HG02885 (cell line): ENCODE data around the gene CDKL2.

Source experiments
- ATAC-seq: cut with Tn5 transposase; IDR thresholded peaks from one replicate; pipeline ENCODE4 v1.9.1; 2021; ENCODE audit warnings: mild to moderate bottlenecking; ENCODE audit not compliant: unreplicated experiment, poor library complexity

Gene CDKL2

DNA sequence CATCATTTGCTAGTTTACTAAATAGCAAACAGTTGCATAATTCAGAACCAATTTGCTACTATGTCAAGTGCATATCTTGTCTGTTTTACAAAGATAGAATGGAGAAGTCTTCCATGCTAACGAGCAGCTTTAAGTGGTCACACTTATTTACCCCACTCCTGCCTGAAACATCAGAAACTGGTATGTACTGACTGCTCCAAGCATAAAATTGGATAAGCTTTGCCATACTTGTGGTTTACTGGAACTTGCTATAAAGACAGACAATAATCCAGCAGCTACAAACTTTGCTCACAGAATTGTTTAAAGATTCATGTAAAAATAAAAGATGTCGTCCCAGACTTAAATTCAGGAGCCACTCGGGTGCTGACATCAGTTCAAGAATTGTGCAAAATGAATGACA, 13.3 kb upstream of the CDKL2 start:
- ATAC-seq, result no peak

DNA sequence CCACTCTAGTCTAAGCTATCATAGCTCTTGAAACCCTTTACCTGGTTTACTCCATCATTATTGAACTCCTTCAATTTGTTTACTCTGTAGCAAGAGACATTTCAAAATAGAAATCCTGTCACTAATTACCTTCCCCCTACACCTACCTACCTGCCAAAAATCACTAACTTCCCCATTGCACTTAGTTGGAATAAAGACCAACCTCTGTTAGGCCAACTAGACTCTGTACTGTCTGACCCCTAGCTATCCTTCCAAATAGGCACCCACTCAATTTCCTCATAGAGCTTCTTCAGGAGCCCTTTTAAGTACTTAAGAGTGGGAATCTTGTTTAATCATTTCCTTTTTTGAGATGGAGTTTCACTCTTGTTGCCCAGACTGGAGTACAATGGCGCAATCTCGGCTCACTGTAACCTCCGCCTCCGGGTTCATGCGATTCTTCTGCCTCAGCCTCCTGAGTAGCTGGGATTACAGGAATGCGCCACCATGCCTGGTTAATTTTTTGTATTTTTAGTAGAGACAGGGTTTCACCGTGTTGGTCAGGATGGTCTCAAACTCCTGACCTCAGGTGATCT, 8.9 kb upstream of the CDKL2 start:
- no peak for ATAC-seq

GRCh38 chr4:75637827-75638226, 7.5 kb upstream of the CDKL2 start:
- no peak for ATAC-seq

DNA sequence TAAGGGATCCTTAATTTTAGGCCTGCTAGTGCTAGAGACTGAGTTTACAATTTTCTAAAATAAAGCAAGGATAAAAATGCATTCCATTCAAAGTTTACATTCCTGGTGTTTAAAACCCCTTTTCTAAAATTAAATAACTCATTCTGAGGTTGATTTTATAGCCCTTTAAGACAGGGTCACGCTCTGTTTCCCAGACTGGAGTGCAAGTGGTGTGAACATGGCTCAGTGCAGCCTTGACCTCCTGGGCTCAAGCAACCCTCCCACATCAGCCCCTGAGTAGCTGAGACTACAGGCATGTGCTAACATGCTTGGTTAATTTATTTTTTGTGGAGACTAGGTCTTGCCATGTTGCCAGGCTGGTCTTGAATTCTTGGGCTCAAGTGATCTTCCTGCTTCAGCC, 6.8 kb upstream of the CDKL2 start:
- ATAC-seq, result no peak

DNA sequence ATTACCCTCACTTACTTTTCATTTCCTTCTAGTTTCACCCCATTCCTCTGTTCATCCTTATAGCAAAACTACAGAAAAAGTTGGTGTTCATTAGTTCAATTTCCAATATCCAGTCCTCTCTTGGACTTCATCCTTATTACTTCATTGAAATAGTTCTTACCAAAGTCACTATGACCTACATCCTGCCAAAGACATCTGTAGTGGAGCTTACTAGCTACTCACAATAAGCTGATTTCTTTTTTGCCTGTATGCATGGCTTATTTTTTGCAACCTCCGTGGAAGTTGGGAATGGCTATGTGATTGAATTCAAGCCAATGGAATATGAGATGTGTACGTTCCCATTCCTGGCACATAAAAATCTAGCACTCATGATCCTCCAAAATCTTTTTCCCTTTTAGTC, 4.6 kb upstream of the CDKL2 start:
- no peak for ATAC-seq

DNA sequence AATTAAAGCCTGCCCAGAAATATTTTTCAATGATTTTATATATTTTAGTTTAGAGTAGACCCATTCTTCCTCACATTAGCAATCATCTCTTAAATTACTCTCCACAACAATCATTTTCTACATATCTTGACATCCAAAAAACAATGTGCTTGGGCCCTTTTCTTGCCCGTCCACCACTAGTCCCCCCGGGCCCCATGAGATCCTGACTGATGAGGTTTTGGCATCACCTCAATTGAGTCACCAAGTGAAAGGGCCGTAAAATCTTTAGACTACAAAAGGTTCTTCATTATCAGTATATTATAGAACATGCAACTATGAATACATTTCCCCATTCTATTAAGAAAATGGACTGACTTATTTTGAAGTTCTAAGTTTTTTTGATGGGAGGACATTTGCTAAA, 4.0 kb upstream of the CDKL2 start:
- no peak for ATAC-seq

GRCh38 chr4:75633846-75634245, 3.5 kb upstream of the CDKL2 start:
- no peak for ATAC-seq

DNA sequence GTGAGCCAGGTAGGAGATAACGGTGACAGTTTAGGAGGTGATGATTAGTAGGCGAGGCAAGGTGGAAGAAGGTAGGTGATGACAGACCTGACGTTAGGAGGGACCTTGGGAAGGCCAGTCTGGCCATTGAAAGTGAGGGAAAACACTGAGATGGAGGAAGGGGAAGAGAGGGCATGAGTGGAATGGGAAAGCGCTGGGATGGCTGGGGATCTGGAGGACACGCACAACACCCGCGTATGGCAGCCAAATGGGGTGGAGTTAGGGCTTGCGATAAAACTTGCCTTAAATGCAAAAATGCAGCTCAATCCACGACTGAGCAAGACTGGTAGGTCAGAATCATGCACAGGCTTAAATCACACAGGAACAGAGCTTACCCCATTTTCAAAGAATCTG, 605 bp upstream of the CDKL2 start:
- no peak for ATAC-seq

DNA sequence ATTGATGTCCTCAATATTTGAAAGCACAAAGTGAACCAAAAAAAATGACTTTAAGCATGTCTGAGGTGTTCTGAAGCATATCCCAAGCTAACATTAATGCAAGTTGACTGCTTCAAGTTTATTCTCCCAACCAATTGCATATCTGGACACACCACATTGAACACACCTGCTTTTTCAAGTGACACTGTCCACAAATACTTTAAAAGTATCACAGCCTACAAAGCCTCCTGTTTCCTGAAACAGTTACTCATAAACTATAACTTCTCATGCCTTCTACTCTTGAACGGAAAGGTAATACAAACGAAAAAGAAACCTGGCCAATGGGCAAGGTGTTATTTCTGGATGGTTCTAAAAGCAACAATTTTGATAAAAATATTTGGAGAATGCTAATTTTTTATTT, 1.1 kb downstream of the CDKL2 start:
- ATAC-seq, result no peak

- no peak for ATAC-seq
Observed at GRCh38 chr4:75623026-75623425, 7.3 kb downstream of the CDKL2 start.

- ATAC-seq, result no peak
Observed at GRCh38 chr4:75621715-75622114, 8.6 kb downstream of the CDKL2 start.

GRCh38 chr4:75612306-75612705, 18.0 kb downstream of the CDKL2 start:
- no peak for ATAC-seq

DNA sequence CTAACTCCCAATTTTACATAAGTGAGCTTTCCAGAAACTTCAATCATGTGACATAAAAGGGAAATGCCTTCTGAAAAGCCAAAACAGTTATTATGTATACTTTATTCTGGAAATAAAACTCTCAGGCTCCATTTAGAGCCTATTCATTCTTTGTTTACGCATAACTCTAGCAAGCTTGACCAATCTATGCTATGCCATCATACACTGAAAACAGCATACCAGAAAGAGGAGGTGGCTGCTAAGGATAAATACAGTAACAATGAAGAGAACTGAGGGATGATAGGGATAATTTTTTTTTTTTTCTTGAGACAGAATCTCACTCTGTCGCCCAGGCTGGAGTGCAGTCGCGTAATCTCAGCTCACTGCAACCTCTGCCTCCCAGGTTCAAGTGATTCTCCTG, 24.4 kb downstream of the CDKL2 start:
- no peak for ATAC-seq

DNA sequence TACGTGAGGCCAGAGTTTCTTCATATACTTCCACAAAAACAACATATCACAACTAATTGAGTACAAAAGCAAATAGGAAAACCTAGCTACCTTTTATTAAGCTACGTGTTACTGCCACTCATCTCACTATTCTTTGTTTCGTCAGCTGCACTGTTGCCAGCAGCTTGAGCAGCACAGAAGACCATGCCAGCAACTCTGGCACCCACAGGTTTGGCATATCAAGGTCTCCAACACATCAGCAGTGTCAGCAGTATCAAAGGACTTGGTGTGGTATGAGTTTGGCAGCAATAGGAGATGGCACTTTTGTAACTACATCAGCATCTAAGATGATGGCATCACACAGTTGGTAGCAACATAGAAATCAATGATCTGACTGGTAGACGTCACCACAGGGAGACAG, 30.7 kb downstream of the CDKL2 start:
- ATAC-seq, result no peak

DNA sequence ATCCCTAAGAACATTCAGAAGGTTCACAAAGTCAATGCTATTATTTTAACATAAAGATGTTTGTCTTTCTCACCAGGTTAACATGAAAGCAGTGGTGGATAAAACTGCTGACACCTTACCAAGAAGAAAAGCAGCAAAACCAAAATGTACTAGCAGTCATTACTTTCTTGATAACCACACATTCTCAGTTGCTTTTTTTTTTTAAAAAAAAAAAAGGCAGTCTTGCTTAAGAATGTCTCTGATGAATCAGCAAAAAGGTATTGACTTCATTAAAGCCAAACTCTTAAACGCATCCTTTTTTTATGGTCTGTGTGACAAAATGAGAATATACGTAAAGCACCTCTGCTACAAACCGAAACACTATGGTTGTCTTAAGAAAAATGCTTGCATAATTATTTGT, 31.9 kb downstream of the CDKL2 start:
- no peak for ATAC-seq

DNA sequence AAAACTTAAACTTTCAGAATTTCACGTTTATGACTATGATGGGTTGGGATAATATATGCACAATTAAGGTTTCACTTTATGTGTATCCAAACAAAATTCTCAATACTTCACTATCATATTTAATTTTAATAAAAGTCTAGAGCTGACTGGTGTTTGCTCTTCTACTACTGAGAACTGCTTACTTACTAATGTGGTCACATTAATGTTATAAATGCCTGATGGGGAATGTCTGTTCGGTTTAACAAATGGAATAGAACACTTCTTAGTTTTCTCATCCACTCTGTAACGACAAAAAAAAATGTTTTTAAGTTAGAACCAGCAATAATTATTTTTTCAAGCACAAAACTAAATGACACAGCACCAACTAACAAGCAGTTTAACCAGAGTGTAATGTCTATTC, 34.3 kb downstream of the CDKL2 start:
- ATAC-seq, result no peak

DNA sequence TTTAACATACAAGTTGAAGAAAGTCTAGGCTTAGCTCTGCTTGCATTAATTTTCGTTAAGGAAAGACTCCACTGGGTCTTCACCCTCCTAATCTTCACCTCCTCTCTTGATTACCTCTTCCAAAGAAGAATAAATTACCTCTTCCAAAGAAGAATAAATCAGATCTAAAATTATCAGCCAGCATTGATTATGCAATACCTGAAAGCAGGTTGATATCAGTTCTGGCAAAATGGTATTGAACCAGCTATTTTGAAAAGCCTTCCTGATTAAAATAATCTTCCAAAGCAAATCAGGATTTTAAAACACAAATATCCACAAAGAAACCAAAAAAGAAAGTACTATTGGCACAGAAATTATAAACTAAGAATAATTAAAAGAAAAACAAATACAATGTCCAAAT, 36.9 kb downstream of the CDKL2 start:
- ATAC-seq, result no peak

DNA sequence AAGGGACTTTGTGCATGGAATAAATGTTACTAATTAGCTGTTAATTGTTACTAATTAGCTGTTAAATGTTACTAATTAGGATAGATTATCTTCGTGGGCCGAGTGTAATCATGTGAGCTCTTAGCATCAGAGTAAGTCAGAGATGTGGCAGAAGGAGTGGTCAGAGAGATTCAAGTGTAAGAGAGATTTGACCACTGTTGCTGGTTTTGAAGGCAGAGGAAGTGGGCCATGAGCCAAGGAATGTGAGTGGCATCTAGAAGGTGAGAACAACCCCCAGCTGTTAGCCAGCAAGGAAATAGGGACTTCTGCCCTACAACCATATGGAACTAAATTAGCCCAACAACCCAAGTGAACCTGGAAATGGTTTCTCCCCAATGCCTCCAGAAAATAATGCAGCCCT, 46.3 kb downstream of the CDKL2 start:
- ATAC-seq, result no peak

- no peak for ATAC-seq
Observed at GRCh38 chr4:75567725-75568124, 62.6 kb downstream of the CDKL2 start.

DNA sequence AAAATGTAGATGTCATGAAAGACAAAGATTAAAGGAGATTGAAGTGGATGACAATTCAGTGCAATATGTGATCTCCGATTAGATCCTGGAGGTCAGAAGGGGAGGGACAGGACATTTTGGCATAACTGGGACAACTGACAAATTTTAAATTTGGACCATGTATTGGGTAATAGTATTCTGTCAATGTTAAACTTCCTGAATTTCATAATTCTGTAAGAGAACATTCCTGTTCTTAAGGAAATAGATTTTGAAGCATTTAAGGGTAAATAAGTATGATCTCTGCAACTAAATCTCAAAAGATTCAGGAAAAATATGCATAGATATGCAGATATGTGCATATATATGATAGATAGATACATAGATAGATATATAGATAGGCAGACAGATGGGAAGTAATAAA, 63.4 kb downstream of the CDKL2 start:
- ATAC-seq, result no peak

DNA sequence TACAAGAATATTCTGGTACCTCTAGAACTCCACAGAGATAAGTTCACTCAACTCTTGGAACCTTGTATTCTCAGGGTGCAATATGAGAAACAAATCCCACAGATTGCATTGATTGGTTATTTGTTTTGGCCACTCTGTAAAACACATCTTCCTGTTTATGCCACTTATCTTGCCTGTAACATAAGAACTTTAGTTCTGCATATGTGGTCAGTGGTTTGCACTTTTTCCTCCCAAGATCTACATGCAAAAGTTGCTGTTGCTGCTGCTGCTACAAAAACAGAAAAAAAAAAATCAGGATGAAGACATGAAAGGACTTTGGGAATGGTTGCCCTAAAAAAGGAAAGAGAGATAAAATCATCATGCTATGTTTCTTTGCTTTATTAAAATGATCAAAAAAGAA, 64.8 kb downstream of the CDKL2 start:
- ATAC-seq, result no peak

DNA sequence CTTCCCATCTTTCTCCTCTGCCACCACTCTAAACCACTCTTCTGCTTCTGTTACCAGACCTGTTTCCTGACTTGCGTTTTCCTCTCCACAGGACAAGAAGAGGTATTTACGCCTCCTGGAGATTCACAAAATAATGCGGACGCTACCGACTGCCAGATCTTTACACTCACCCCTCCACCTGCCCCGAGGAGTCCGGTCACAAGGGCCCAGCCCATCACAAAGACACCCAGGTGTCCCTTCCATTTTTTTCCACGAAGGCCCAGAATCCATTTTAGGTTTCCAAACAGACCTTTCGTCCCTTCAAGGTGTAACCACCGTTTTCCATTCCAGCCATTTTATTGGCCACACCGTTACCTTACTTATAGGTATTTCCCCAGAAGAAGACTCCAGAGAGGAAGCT, 66.3 kb downstream of the CDKL2 start:
- no peak for ATAC-seq

DNA sequence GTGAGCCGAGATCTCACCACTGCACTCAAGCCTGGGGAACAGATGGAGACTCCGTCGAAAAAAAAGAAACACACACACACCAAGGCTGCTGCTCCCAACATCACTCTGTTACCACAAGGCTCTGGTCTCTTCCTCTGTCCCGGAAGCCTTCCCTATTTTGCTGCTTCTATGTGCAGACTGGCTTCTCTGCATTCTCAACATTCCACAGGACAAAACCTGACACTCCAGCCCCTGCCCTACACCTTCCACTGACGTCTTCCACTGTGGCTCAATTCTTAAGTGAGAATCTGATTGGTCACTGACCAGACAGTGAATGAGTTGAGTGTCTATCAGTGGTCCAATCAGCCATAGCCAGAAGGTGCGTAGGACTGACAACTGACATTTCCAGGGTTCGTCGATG, 68.5 kb downstream of the CDKL2 start:
- ATAC-seq, result no peak
